Endodermal cell (in vitro differentiated cells): ENCODE measurements around the gene PM20D1. TPM values are rescaled to one million over a fixed set of nuclear protein-coding genes. Genes with fewer than 3 reads are reported as not detected.

ENCODE experiments used
- DNase-seq: peaks from one replicate; pipeline ENCODE4 v3.0.0-alpha.2; 2017
- H3K27ac ChIP-seq: 2 replicates; pipeline ENCODE4 v1.5.1; 2013; ENCODE audit warnings: mild to moderate bottlenecking, low read depth, low read length, moderate library complexity
- H3K27me3 ChIP-seq: 2 replicates; pipeline ENCODE4 v1.6.1; 2013; ENCODE audit warnings: mild to moderate bottlenecking, low read length, moderate library complexity; ENCODE audit not compliant: insufficient read depth, control insufficient read depth, poor library complexity, severe bottlenecking
- H3K36me3 ChIP-seq: 2 replicates; pipeline ENCODE4 v1.7.0; 2013; ENCODE audit warnings: mild to moderate bottlenecking, low read length, moderate library complexity; ENCODE audit not compliant: control insufficient read depth, insufficient read depth
- H3K4me1 ChIP-seq: one replicate; pipeline ENCODE4 v1.7.0; 2013; ENCODE audit warnings: low read length; ENCODE audit not compliant: control insufficient read depth, insufficient read depth
- H3K4me3 ChIP-seq: 2 replicates; pipeline ENCODE4 v1.5.1; 2013; ENCODE audit warnings: mild to moderate bottlenecking, low read length, moderate library complexity
- H3K9ac ChIP-seq: 2 replicates; pipeline ENCODE4 v1.6.1; 2013; ENCODE audit warnings: mild to moderate bottlenecking, low read length, moderate library complexity; ENCODE audit not compliant: poor library complexity, severe bottlenecking; ENCODE audit errors: extremely low read depth
- H3K9me3 ChIP-seq: 2 replicates; pipeline ENCODE4 v1.6.1; 2013; ENCODE audit warnings: mild to moderate bottlenecking, low read length, moderate library complexity; ENCODE audit not compliant: control insufficient read depth
- H3K27ac Mint-ChIP-seq: 2 replicates; pipeline ENCODE4 v1.8.0; 2020; ENCODE audit warnings: mixed read lengths
- H3K27me3 Mint-ChIP-seq: 2 replicates; pipeline ENCODE4 v1.8.0; 2021; ENCODE audit warnings: mild to moderate bottlenecking, mixed read lengths; ENCODE audit not compliant: insufficient read depth
- H3K36me3 Mint-ChIP-seq: 2 replicates; pipeline ENCODE4 v1.8.0; 2020; ENCODE audit warnings: low read depth, mixed read lengths
- H3K4me1 Mint-ChIP-seq: 2 replicates; pipeline ENCODE4 v1.8.0; 2020; ENCODE audit warnings: mixed read lengths
- H3K4me3 Mint-ChIP-seq: 2 replicates; pipeline ENCODE4 v1.8.0; 2020; ENCODE audit warnings: mild to moderate bottlenecking, moderate library complexity, mixed read lengths
- H3K9me3 Mint-ChIP-seq: 2 replicates; pipeline ENCODE4 v1.8.0; 2020; ENCODE audit warnings: mild to moderate bottlenecking, mixed read lengths
- WGBS, 2 experiments: methylation state at CpG; one replicate each; pipeline versions ENCODE4 v1.1.5 to v1.1.7; 2013; ENCODE audit warnings: missing lambda C conversion rate in 2 of 2, mixed read lengths in 1 of 2; ENCODE audit not compliant: insufficient coverage in 1 of 2, insufficient read length in 1 of 2; 5-methylcytosine and 5-hydroxymethylcytosine counted together
- total RNA-seq, 2 donors: library from RNA; stranded (reverse); fragmentation: NEBNext Ultra II Directional in 1 of 2; extraction: Animal tissue kit (Norgen Biotek cat#: 25700) in 1 of 2; gene quantifications; 2 replicates in 1 of 2; 3 replicates in 1 of 2; pipeline ENCODE4 v1.2.1, GENCODE V29; 2021
- TF ChIP-seq, protein P1 (sequence below): fragments of 200-600 bp; sonication (generic); conservative IDR thresholded peaks from 2 replicates; pipeline ENCODE4 v1.5.0; 2021; ENCODE audit warnings: antibody characterized with exemption, mild to moderate bottlenecking

PM20D1 gene
- total RNA-seq, 2 donors from 2014 or later: not detected

DNA sequence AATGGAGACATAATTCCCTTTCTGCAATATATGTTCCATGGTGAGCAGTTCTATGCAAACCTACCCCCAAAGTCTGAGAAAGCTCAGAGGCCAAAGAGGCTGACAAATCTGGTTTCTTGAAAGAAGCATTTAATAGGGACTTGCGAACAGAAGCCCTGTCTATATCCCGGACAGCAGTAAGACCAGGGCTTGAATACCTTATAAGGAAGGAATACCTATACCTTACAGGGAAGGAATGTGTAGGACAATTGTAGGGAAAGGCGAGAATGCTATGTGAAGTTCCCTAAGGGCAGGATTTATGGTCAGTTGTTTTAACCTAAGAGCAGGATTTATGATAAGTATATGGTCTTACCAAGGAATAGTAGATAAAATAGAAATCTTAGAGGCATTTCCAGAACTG, 31.9 kb downstream of the PM20D1 start:
- no peaks in the 10 kb centered on the region for H3K9me3 Mint-ChIP-seq
- H3K4me3 Mint-ChIP-seq: no peak overlapping the region
- H3K27ac Mint-ChIP-seq: no peak overlapping the region
- no peaks in the 10 kb centered on the region for H3K36me3 ChIP-seq
- peaks cover 17% of the 10 kb centered on the region for H3K27me3 Mint-ChIP-seq
- H3K36me3 Mint-ChIP-seq: no peaks in the 10 kb centered on the region
- peaks cover 10% of the 10 kb centered on the region for H3K4me1 Mint-ChIP-seq
- H3K27me3 ChIP-seq: peaks cover 8% of the 10 kb centered on the region
- 83 to 94% methylated on average over 3 of the region's 3 CpGs for WGBS, 2 experiments
- H3K9ac ChIP-seq: no peak overlapping the region
- no peaks in the 10 kb centered on the region for H3K9me3 ChIP-seq
- H3K4me3 ChIP-seq: no peak overlapping the region
- DNase-seq: no peak
- H3K27ac ChIP-seq: no peak overlapping the region
- H3K4me1 ChIP-seq: no peaks in the 10 kb centered on the region
- TF ChIP-seq, protein P1, sequence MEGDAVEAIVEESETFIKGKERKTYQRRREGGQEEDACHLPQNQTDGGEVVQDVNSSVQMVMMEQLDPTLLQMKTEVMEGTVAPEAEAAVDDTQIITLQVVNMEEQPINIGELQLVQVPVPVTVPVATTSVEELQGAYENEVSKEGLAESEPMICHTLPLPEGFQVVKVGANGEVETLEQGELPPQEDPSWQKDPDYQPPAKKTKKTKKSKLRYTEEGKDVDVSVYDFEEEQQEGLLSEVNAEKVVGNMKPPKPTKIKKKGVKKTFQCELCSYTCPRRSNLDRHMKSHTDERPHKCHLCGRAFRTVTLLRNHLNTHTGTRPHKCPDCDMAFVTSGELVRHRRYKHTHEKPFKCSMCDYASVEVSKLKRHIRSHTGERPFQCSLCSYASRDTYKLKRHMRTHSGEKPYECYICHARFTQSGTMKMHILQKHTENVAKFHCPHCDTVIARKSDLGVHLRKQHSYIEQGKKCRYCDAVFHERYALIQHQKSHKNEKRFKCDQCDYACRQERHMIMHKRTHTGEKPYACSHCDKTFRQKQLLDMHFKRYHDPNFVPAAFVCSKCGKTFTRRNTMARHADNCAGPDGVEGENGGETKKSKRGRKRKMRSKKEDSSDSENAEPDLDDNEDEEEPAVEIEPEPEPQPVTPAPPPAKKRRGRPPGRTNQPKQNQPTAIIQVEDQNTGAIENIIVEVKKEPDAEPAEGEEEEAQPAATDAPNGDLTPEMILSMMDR: no peak

DNA sequence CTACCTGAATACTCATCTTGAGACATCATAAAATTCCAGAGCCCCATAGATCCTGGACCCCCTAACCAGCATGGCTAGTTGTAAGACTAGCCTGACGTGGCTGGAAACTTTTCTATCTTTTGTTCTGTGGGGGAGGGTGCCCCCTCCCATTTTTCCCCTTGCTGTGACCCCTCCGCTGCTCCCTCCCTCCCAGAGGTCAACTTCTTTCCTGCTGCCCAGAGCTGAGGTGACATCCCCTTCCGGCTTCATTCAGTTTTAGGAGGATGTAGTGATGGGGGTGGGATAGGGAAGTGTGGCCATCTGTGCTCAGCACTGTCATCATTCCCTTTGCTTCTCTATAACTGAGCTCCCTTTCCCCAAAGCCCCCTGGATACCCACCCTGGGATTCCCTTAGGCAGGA, 32.6 kb downstream of the PM20D1 start:
- no peaks in the 10 kb centered on the region for H3K36me3 Mint-ChIP-seq
- H3K4me3 Mint-ChIP-seq: no peak overlapping the region
- 88 to 100% methylated on average over 1 to 2 of the region's 3 CpGs for WGBS, 2 experiments
- H3K4me3 ChIP-seq: no peak overlapping the region
- TF ChIP-seq, protein P1: no peak
- no peak overlapping the region for H3K27ac Mint-ChIP-seq
- H3K4me1 ChIP-seq: no peaks in the 10 kb centered on the region
- H3K9me3 ChIP-seq: no peaks in the 10 kb centered on the region
- H3K27me3 Mint-ChIP-seq: peaks cover 17% of the 10 kb centered on the region
- H3K27ac ChIP-seq: no peak overlapping the region
- peaks cover 8% of the 10 kb centered on the region for H3K27me3 ChIP-seq
- H3K36me3 ChIP-seq: no peaks in the 10 kb centered on the region
- DNase-seq: no peak
- H3K4me1 Mint-ChIP-seq: peaks cover 11% of the 10 kb centered on the region
- H3K9me3 Mint-ChIP-seq: no peaks in the 10 kb centered on the region
- H3K9ac ChIP-seq: no peak overlapping the region

DNA sequence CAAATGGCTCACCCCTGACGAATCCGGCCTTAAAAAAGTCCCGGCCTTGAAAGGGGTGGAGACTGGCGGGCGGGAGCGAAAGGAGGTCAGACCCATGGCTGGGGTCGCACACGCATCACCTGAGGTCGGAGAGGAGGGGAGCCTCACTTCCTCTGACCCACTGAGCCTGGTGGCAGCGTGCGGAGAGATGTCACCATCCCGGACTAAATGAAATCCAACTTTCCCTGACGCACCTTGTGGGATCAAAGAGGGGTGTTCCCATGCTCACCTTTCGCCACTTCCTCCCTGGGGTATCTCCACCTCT, 36.2 kb downstream of the PM20D1 start:
- Mint-ChIP-seq H3K9me3 (no peaks in the 10 kb centered on the region), H3K36me3 (peaks cover 12% of the 10 kb centered on the region), H3K27ac (peak overlapping the region; percentile 96), H3K27me3 (peaks cover 17% of the 10 kb centered on the region), H3K4me1 (peaks cover 29% of the 10 kb centered on the region), H3K4me3 (peak overlapping the region; percentile 87)
- 5 to 7% methylated on average over 14 of the region's 14 CpGs for WGBS, 2 experiments
- Histone ChIP-seq H3K9ac (peak overlapping the region; percentile 33), H3K4me1 (no peaks in the 10 kb centered on the region), H3K4me3 (peak overlapping the region; percentile 82), H3K36me3 (peaks cover 12% of the 10 kb centered on the region), H3K27ac (no peak overlapping the region), H3K9me3 (no peaks in the 10 kb centered on the region), H3K27me3 (peaks cover 8% of the 10 kb centered on the region)
- no peak for DNase-seq
- TF ChIP-seq, protein P1: no peak
